ENCODE data around the gene HNRNPCL1. TPM values are rescaled to one million over a fixed set of nuclear protein-coding genes. Genes with fewer than 3 reads are reported as not detected.

The HNRNPCL1 gene
- not detected for total RNA-seq

GRCh38 chr1:12848620-12849019, at the start of gene HNRNPCL1:
TSS of gene HNRNPCL1 (minus strand) at chr1:12848720. CDS start at chr1:12848289, 431 bp downstream.

GRCh38 chr1:12898170-12898569, 49.6 kb upstream of the HNRNPCL1 start, which contains the start of gene PRAMEF10:
TSS of gene PRAMEF10 (minus strand) at chr1:12898270. CDS start at chr1:12895847, 2,423 bp downstream.

GRCh38 chr1:12886101-12886500, 37.6 kb upstream of the HNRNPCL1 start, which contains the start of gene PRAMEF4:
TSS of gene PRAMEF4 (minus strand) at chr1:12886201. CDS start at chr1:12883394, 2,807 bp downstream.

GRCh38 chr1:12856786-12857185, 8.3 kb upstream of the HNRNPCL1 start, which contains the start of gene PRAMEF2:
TSS of gene PRAMEF2 (plus strand) at chr1:12857086. CDS start at chr1:12859010, 1,924 bp downstream.

GRCh38 chr1:12831310-12831709, 17.2 kb downstream of the HNRNPCL1 start, which contains the start of gene PRAMEF11:
TSS of gene PRAMEF11 (minus strand) at chr1:12831410. CDS start at chr1:12828789, 2,621 bp downstream.

Other genes with a start within 250 kb of the HNRNPCL1 start
- 10 to 100 TPM in 1 of 2 donors, 1 to 10 TPM in 1; 9.0 to 10.7 TPM for gene DHRS3, start 230.5 kb downstream of the HNRNPCL1 start, total RNA-seq
- gene AADACL4, start 204.6 kb downstream of the HNRNPCL1 start, total RNA-seq = not detected
- not detected for gene AADACL3, start 132.6 kb downstream of the HNRNPCL1 start, total RNA-seq
- gene CFAP107, start 102.5 kb downstream of the HNRNPCL1 start, total RNA-seq = not detected
- not detected for gene PRAMEF12, start 75.0 kb downstream of the HNRNPCL1 start, total RNA-seq
- gene PRAMEF1, start 57.3 kb downstream of the HNRNPCL1 start, total RNA-seq = not detected
- gene PRAMEF11, start 17.3 kb downstream of the HNRNPCL1 start, total RNA-seq = not detected
- gene PRAMEF2, start 8.4 kb upstream of the HNRNPCL1 start, total RNA-seq = not detected
- gene PRAMEF4, start 37.5 kb upstream of the HNRNPCL1 start, total RNA-seq = not detected
- not detected for gene PRAMEF10, start 49.5 kb upstream of the HNRNPCL1 start, total RNA-seq
- not detected for gene PRAMEF7, start 67.9 kb upstream of the HNRNPCL1 start, total RNA-seq
- not detected for gene PRAMEF6, start 98.9 kb upstream of the HNRNPCL1 start, total RNA-seq
- not detected for gene PRAMEF27, start 207.9 kb upstream of the HNRNPCL1 start, total RNA-seq
- gene HNRNPCL3, start 212.0 kb upstream of the HNRNPCL1 start, total RNA-seq = not detected
- not detected for gene PRAMEF25, start 222.1 kb upstream of the HNRNPCL1 start, total RNA-seq

Data from melanocyte of skin (primary cell).